ENCODE data around the gene THRAP3. TPM values are rescaled to one million over a fixed set of nuclear protein-coding genes. Genes with fewer than 3 reads are reported as not detected.

The THRAP3 gene
- total and polyA plus RNA-seq, 9 of the 15 experiments (the other 6 are each of a cell fraction or from before 2014, with no cell fraction given) = 66.2 to 135 (median 113) TPM

GRCh38 chr1:36223996-36224536, at the start of gene THRAP3 (continued):
- no peak for TF ChIP-seq MGA (IDR thresholded peaks at IDR 0.05)
- no peak for TF ChIP-seq DNMT1 (IDR thresholded peaks at IDR 0.05)
- TF ChIP-seq, protein P1, sequence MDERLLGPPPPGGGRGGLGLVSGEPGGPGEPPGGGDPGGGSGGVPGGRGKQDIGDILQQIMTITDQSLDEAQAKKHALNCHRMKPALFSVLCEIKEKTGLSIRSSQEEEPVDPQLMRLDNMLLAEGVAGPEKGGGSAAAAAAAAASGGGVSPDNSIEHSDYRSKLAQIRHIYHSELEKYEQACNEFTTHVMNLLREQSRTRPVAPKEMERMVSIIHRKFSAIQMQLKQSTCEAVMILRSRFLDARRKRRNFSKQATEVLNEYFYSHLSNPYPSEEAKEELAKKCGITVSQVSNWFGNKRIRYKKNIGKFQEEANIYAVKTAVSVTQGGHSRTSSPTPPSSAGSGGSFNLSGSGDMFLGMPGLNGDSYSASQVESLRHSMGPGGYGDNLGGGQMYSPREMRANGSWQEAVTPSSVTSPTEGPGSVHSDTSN (CRISPR knock-in tag; IDR thresholded peaks at IDR 0.05; ENCODE audit: low read depth) = no peak
- TF ChIP-seq, protein P1 (tag; conservative IDR thresholded peaks at IDR 0.05; ENCODE audit: low read depth) = no peak
- TF ChIP-seq SMARCA4 (IDR thresholded peaks at IDR 0.05) = no peak
- no peak for TF ChIP-seq RBM17 (IDR thresholded peaks at IDR 0.05; ENCODE audit: borderline replicate concordance, low read depth, low read length)
- no peak for TF ChIP-seq DIDO1 (tag; IDR thresholded peaks at IDR 0.05; ENCODE audit: low read depth)
- TF ChIP-seq ZNF174 (CRISPR knock-in tag; IDR thresholded peaks at IDR 0.05) = no peak
- TF ChIP-seq ZNF695 (CRISPR knock-in tag; IDR thresholded peaks at IDR 0.05) = no peak
- TF ChIP-seq ZNF766 (CRISPR knock-in tag; conservative IDR thresholded peaks at IDR 0.05) = peak; percentile 96
- no peak for TF ChIP-seq ZNF76 (CRISPR knock-in tag; IDR thresholded peaks at IDR 0.05; ENCODE audit: borderline replicate concordance)
- TF ChIP-seq, protein P2, sequence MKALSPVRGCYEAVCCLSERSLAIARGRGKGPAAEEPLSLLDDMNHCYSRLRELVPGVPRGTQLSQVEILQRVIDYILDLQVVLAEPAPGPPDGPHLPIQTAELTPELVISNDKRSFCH (CRISPR knock-in tag; IDR thresholded peaks at IDR 0.05) = no peak
- TF ChIP-seq, protein P2 (tag; IDR thresholded peaks at IDR 0.05) = no peak; the same call in 1 of the 2 replicates
- TF ChIP-seq MCM5 (IDR thresholded peaks at IDR 0.05; ENCODE audit: low read depth) = no peak
- no peak for TF ChIP-seq BCL6 (CRISPR knock-in tag; IDR thresholded peaks at IDR 0.05)

Data from K562 (cell line).